K562 (cell line): Measurements from ENCODE around the gene RPL34. TPM values are rescaled to one million over a fixed set of nuclear protein-coding genes. Genes with fewer than 3 reads are reported as not detected.

ENCODE experiments used
- ILK ChIP-seq: fragments of 450-650 bp; IDR thresholded peaks from 2 replicates; pipeline ENCODE4 v1.6.1; 2016; ENCODE audit warnings: missing genetic modification characterization, low read depth, mild to moderate bottlenecking, missing compliant biosample characterization, moderate library complexity, borderline replicate concordance
- polyA plus RNA-seq, 8 experiments: library from polyadenylated mRNA; depleted of rRNA in 4 of 8; stranded (reverse) in 5 of 8; unstranded in 3 of 8; fragments of >200 nt; fragmentation: Nextera tagmentation in 2 of 8; fragmentation: Illumina TruSeq in 1 of 8; extraction: Ambion mirVana in 2 of 8; extraction: Trizol in 1 of 8; gene quantifications; 2 replicates each; pipeline versions ENCODE4 v1.2.1 to v1.2.3, GENCODE V29; 2011 to 2014; ENCODE audit warnings: inconsistent platforms in 1 of 8, missing spikeins in 1 of 8
- total RNA-seq, 7 experiments: library from RNA; depleted of rRNA in 6 of 7; stranded (reverse); fragments of >200 nt in 6 of 7; fragmentation: Illumina TruSeq in 2 of 7; extraction: Trizol in 2 of 7; gene quantifications; 2 replicates each; pipeline versions ENCODE4 v1.2.1 to v1.2.3, GENCODE V29; 2011 to 2021; ENCODE audit warnings: low replicate concordance in 1 of 7
- TF ChIP-seq, protein P1 (sequence below): sonication (generic); formaldehyde crosslinking; IDR thresholded peaks from 2 replicates; pipeline ENCODE4 v1.8.0; 2023; ENCODE audit warnings: missing genetic modification reagents, mild to moderate bottlenecking, borderline replicate concordance

RPL34 gene
- total and polyA plus RNA-seq, 9 of the 15 experiments (the other 6 are each of a cell fraction or from before 2014, with no cell fraction given), result 1,612 to 4,502 (median 2,593) TPM

DNA sequence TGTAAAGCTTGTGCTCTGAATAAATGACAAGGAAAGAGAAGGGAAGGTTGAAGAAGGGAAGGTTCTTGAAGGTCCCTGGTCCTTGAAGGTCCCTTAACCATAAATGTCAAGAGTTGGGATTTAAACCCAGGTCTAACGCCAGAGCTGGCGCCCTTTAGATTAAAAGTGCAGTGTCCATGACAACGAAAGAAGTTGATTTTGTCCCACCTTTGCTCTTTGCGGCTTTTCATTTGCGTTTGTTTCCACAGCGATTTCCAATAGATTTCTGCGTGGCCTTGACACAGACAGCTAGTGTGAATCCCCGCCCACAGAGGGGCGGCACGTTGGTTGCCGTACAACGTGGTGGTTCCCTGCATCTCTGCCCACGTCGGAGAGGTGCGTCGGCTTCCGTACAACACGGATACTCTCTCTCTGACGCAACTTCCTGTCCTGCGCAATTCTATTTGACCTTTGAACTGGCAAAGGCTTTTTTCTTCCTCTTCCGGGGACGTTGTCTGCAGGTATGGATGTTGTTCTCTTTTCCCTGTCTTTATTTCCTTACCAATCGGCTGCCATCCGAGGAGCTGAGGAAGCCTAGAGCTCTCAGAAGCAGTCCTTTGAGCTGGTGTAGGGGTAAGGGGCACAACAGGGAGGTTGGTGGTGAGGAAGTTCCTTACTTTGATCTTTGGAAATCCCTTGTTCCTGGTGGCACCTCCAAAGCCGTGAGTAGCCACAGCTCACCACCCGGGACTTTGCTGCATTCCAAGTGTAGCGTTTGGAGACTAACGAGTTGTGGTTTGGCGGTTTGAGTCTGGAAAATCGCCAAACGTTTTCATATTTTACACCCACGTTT is at the start of gene RPL34 (continued):
- TF ChIP-seq, protein P1, sequence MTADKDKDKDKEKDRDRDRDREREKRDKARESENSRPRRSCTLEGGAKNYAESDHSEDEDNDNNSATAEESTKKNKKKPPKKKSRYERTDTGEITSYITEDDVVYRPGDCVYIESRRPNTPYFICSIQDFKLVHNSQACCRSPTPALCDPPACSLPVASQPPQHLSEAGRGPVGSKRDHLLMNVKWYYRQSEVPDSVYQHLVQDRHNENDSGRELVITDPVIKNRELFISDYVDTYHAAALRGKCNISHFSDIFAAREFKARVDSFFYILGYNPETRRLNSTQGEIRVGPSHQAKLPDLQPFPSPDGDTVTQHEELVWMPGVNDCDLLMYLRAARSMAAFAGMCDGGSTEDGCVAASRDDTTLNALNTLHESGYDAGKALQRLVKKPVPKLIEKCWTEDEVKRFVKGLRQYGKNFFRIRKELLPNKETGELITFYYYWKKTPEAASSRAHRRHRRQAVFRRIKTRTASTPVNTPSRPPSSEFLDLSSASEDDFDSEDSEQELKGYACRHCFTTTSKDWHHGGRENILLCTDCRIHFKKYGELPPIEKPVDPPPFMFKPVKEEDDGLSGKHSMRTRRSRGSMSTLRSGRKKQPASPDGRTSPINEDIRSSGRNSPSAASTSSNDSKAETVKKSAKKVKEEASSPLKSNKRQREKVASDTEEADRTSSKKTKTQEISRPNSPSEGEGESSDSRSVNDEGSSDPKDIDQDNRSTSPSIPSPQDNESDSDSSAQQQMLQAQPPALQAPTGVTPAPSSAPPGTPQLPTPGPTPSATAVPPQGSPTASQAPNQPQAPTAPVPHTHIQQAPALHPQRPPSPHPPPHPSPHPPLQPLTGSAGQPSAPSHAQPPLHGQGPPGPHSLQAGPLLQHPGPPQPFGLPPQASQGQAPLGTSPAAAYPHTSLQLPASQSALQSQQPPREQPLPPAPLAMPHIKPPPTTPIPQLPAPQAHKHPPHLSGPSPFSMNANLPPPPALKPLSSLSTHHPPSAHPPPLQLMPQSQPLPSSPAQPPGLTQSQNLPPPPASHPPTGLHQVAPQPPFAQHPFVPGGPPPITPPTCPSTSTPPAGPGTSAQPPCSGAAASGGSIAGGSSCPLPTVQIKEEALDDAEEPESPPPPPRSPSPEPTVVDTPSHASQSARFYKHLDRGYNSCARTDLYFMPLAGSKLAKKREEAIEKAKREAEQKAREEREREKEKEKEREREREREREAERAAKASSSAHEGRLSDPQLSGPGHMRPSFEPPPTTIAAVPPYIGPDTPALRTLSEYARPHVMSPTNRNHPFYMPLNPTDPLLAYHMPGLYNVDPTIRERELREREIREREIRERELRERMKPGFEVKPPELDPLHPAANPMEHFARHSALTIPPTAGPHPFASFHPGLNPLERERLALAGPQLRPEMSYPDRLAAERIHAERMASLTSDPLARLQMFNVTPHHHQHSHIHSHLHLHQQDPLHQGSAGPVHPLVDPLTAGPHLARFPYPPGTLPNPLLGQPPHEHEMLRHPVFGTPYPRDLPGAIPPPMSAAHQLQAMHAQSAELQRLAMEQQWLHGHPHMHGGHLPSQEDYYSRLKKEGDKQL (CRISPR knock-in tag), result no peak
- TF ChIP-seq ILK (tag), result no peak
